ENCODE data around the gene LAD1.

The LAD1 gene

GRCh38 chr1:201419746-201420607 lies 20.9 kb upstream of the LAD1 start:
- no peak for TF ChIP-seq CTCF (IDR thresholded peaks at IDR 0.05; ENCODE audit: low read depth, low read length, missing control alignments)
- H3K4me3 ChIP-seq (ENCODE audit: low read depth, low read length): no peak overlapping the region
- DNase-seq (ENCODE audit: low read depth): no peak

- H3K4me3 ChIP-seq (ENCODE audit: low read depth, low read length): no peak overlapping the region
- no peak for DNase-seq (ENCODE audit: low read depth)
- TF ChIP-seq CTCF (IDR thresholded peaks at IDR 0.05; ENCODE audit: low read depth, low read length, missing control alignments): no peak
Measured at GRCh38 chr1:201419256-201419655, 20.1 kb upstream of the LAD1 start.

GRCh38 chr1:201418461-201418860 lies 19.3 kb upstream of the LAD1 start:
- no peak for DNase-seq (ENCODE audit: low read depth)
- no peak for TF ChIP-seq CTCF (IDR thresholded peaks at IDR 0.05; ENCODE audit: low read depth, low read length, missing control alignments)

GRCh38 chr1:201414051-201414738 lies 15.1 kb upstream of the LAD1 start:
- TF ChIP-seq CTCF (IDR thresholded peaks at IDR 0.05; ENCODE audit: low read depth, low read length, missing control alignments): no peak
- no peak for DNase-seq (ENCODE audit: low read depth)
- no peak overlapping the region for H3K4me3 ChIP-seq (ENCODE audit: low read depth, low read length)

More at GRCh38 chr1:201418461-201418860, 19.3 kb upstream of the LAD1 start:
- no peak overlapping the region for H3K4me3 ChIP-seq (ENCODE audit: low read depth, low read length)

- no peak for DNase-seq (ENCODE audit: low read depth)
- TF ChIP-seq CTCF (IDR thresholded peaks at IDR 0.05; ENCODE audit: low read depth, low read length, missing control alignments): no peak
- no peak overlapping the region for H3K4me3 ChIP-seq (ENCODE audit: low read depth, low read length)
Measured at GRCh38 chr1:201411292-201411691, 12.2 kb upstream of the LAD1 start.

- no peak for DNase-seq (ENCODE audit: low read depth)
- H3K4me3 ChIP-seq (ENCODE audit: low read depth, low read length): no peak overlapping the region
- no peak for TF ChIP-seq CTCF (IDR thresholded peaks at IDR 0.05; ENCODE audit: low read depth, low read length, missing control alignments)
Measured at GRCh38 chr1:201409440-201409839, 10.3 kb upstream of the LAD1 start.

All from GM12864 (cell line).